DMS79 (cell line): ENCODE results near the gene POLR1A.

Experiments
- DNase-seq: peaks from one replicate; lab custom pipeline; 2025; lab: John Stamatoyannopoulos, UW

POLR1A gene

GRCh38 chr2:85978883-85979780 lies 126.6 kb downstream of the POLR1A start:
- DNase-seq = no peak

- no peak for DNase-seq
These were observed 129.4 kb downstream of the POLR1A start for GRCh38 chr2:85976106-85976920.

- no peak for DNase-seq
These were observed 130.1 kb downstream of the POLR1A start for GRCh38 chr2:85975581-85975980.

GRCh38 chr2:85974390-85974789 lies 131.3 kb downstream of the POLR1A start:
- DNase-seq = no peak

GRCh38 chr2:85972355-85972754 lies 133.3 kb downstream of the POLR1A start:
- no peak for DNase-seq

GRCh38 chr2:85971366-85971765 lies 134.3 kb downstream of the POLR1A start:
- DNase-seq = no peak
